GM18517 (cell line): ENCODE measurements around the gene CHIA.

Experiments used
- ATAC-seq: cut with Tn5 transposase; IDR thresholded peaks from one replicate; pipeline ENCODE4 v1.9.1; 2021; ENCODE audit warnings: mild to moderate bottlenecking, moderate library complexity; ENCODE audit not compliant: unreplicated experiment

The CHIA gene

DNA sequence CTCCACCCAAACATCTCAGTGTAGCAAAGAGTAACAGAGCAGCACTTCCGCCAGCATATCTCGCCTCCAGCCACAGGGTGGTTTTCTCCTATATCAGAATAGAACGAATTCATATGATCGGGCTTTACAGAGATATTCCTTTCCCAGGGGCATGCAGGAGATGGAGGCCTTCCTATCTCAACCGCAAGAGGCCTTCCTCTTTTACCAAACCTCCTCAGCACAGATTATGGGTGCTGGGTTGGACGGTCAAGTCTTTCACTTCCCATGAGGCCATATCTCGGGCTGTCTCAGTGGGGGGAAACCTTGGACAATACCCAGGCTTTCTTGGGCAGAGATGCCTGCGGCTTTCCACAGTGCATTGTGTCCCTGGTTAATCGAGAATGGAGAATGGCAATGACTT is 71.1 kb downstream of the CHIA start:
- no peak for ATAC-seq

- no peak for ATAC-seq
Observed at GRCh38 chr1:111364690-111365089, 74.0 kb downstream of the CHIA start.

DNA sequence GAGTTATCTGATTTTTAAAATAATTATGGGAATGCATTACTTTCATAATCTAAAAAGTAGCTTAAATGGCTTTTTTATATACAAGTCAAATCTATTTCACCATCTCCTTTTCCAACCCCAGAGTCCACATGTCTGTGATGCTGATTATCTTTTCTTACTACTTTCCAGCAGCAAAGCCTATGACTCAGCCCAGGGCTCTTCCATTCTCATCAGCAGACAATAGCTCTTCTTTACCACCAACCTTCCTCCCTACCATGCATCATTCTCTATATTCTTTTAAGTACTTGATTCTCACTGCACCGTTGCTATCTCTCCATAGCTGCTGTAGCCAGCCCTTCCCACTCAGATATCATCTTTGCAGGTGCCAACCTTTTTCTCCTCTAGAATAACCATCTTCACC is 75.6 kb downstream of the CHIA start:
- ATAC-seq: no peak

DNA sequence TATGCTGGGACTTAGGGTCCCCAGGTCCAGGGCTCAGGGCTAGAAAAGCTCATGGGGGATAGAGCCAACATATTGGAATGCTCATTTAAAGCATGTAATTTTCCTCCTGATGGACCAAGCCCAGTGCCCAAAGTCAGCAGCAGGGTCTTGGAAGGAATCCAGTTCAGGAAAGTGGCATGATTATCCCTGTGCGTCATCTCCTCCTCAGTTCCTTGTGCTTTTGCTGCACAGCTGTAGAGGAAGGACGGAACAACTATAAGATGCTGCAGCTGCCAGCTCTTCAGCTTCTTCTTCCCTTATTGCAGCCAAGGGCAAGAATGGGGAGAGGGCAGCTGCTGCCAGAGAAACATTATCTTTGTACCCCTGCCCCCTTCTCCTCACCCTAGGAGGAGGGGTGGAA is 78.5 kb downstream of the CHIA start:
- ATAC-seq: no peak

GRCh38 chr1:111369645-111370044 is 79.0 kb downstream of the CHIA start:
- ATAC-seq: no peak
